GM19240 (cell line): Measurements from ENCODE around the gene CD2AP.
"Not testable (repeated sequence)": the region's sequence is repeated elsewhere in the genome, so short reads cannot be mapped to it uniquely, and the experiment has no call there.

Experiments used
- DNase-seq: peaks from one replicate; pipeline ENCODE4 v3.0.0; 2011; ENCODE audit warnings: low spot score; ENCODE audit not compliant: insufficient read length

CD2AP gene

DNA sequence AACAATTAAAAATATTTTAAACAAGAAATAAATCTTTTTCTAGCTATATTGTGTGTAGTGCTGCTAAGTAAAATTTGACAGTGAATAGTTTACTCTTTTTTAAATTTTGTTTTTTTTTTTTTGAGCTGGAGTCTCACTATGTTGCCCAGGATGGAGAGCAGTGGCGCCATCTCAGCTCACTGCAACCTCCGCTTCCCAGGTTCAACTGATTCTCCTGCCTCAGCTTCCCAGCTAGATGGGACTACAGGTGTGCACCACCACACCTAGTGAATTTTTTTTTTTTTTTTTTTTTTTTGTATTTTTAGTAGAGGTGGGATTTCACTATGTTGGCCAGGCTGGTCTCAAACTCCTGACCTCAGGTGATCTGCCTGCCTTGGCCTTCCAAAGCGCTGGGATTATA, 75.7 kb downstream of the CD2AP start:
- not testable (repeated sequence) for DNase-seq

DNA sequence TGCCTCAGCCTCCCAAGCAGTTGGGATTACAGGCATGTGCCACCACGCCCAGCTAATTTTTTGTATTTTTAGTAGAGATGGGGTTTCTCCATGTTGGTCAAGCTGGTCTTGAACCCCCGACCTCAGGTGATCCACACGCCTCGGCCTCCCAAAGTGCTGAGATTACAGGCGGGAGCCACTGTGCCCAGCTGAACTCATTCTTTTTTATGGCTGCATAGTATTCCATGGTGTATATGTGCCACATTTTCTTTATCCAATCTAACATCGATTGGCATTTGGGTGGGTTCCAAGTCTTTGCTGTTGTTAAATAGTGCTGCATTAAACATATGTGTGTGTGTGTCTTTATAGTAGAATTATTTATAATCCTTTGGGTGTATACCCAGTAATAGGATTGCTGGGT, 78.9 kb downstream of the CD2AP start:
- not testable (repeated sequence) for DNase-seq

DNA sequence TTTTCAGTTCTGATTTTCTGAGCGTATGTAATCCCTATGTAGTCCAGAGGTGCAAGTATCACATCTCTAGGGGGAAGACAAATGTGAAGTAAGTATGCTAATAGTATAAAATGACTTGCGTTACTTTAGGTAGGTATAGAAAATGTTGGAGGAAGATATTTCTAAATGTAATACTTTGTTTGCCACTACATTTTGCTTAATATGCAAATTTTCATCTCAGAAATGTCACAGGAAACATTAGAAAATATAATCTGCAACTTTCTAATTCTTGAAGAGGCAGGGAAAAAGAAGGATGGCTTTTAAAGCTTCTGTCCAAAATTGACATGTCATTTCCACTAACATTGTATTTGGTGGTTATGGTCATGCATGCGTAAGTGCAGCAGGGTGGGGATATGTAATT, 85.6 kb downstream of the CD2AP start:
- DNase-seq: no peak

DNA sequence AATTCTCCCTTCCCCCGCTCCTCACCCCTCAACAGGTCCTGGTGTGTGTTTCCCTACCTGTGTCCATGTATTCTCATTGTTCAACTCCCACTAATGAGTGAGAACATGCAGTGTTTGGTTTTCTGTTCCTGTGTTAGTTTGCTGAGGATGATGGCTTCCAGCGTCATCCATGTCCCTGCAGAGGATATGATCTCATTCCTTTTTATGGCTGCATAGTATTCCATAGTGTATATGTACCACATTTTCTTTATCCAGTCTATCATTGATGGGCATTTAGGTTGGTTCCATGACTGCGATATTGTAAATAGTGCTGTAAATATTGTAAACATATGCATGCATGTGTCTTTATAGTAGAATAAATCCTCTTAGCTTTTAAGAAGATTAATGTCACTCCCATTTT, 89.0 kb downstream of the CD2AP start:
- not testable (repeated sequence) for DNase-seq

DNA sequence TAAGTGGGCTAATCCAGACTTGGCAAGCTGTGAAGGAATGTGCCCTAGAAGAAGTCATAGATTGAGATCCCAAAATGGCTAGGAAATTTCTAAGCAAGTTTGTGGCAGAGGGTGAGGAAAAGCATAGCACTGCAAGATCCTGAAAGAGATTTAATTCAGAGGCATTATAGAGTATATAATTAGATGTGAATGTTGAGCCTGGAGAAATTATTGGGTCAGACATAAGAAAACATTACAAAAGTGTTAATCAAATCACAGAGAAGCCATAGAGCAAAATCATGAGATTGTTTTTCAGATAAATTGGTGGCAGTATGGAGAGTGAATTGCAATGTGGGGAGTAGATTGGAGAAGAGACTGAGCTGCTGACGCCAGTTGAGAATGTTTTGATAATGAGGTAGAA, 90.0 kb downstream of the CD2AP start:
- DNase-seq: no peak

DNA sequence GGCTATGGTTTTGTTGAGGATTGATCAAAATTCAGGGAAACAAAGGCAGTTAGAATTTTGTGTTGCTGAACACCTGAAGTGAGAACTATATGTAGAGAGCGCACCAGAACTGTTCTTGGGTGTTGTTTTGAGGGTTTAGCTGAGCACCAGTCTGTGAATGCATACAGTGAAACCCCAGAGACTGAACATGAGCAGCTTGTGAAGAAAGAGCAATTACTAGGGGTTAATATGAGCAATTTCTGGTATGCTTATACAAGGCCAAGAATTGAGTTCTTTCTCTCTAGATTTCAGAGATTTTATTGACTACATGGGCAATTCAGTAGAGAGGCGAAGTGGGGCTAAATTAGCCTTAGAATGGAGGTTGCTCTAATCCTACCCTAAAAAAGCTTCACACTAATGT, 93.9 kb downstream of the CD2AP start:
- no peak for DNase-seq

DNA sequence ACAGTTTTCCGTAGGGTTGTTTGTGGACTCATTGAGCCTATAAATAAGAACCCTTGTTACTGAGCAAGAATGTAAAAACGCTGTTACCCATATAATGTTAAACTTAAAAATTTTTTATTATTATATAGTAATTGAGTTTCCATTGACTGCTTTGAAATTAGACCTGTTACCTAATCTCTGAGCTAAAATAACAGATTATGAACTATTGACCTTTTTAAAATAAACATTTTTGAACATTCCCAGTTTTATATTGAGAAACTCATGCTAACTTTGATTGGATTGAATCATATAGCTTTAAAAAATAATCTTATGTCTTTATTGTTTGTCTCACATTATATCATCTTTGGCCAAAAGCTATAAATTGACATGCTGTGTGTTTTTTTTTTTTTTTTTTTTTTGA, 95.5 kb downstream of the CD2AP start:
- DNase-seq: no peak

DNA sequence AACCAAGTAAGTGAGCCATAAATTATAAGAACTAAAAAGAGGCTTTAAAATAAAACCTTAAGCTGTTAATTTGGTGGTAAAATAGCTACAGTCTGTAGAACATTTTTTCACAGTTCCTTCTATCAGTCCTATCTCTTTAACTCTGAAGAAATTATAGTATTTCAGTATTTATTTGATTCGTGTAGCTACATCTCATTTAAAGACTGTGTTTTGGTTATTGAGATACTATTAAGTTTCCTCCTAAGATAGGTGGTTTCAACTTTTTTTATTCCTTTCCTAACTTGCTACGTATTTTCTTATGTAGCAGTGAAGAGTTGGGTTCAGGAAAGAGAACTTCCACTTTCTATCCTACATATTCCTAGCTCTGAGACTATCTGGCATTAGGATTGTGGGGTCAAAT, 97.2 kb downstream of the CD2AP start:
- no peak for DNase-seq

DNA sequence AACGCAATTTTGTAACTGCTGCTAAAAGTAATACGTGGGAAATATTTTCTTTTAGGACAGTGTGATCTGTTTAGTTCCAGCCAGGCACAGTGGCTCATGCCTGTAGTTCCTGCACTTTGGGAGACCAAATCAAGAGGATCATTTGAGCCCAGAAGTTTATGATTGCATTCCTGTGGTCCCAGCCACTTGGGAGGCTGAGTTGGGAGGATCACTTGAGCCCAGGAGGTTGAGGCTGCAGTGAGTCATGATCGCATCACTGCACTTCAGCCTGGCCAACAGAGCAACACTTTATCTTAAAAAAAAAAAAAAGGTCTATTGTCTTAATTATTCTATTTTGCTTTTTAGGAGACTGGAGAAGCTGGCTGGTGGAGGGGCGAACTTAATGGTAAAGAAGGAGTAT, 101.5 kb downstream of the CD2AP start:
- no peak for DNase-seq

DNA sequence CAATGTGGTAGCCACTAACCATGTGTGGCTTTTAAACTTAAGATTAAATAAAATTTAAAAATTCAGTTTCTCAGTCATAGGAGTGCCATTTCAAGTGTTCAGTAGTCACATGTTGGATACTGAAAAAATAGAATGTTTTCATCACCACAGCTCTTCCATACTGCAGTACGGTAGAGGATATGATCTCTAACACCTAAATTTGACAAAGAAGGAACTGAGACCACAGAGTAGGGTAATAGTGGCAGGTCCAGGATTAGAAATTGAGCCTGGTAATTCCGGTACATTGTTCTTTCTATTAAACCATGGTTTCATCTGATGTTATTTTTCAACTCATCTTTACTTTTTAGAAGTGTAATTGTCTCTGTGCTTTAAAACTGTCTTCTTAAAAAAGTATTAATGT, 104.0 kb downstream of the CD2AP start:
- no peak for DNase-seq

DNA sequence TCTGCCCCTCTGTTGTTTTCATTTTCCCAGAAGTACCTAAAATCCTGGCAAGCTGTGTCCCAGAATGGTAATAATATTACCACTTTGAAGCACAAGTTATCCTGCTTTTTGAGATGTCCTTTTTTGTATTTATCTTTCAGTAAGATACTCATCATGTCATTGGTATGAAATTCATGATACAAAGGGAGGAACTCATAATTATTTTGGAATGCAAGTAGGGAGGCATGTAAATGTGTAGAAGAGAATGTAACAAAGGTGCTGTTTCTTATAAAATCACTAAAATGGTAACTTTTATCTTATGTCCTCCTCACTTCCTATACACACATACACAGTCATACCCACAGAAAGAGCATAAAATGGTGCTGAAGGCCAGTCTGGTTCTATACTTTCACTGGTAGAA, 109.9 kb downstream of the CD2AP start:
- no peak for DNase-seq

DNA sequence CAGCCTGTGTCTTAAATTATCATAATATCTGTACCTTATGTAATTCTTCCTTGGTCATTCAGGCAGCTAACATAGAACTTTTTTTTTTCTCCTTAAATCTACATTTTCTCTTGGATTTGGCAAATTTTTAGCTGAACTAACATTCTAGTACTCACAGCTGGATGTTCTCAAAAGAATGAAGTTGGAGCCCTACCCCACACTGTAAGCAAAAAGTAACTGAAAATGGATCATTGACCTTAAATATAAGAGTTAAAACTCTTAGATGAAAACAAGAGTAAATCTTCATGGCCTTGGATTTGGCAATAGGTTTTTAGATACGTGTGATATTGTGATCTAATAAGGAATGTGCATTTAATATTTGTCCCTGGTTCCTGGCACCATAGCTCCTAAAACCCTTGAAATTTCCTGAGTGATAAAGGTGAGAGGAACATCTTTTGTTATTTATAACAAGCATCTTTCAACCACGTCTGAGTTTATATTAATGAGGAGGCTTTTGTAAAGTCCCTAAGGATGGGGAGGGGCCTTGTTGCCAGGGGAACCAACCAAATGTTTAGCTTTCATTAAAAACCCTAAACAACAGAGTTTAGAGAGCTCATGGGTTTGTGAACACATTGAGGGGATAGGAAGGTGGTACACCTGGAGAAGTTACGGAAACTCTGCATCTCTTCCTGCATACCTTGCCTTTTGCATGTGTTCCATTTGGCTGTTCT, 114.7 kb downstream of the CD2AP start:
- no peak for DNase-seq

DNA sequence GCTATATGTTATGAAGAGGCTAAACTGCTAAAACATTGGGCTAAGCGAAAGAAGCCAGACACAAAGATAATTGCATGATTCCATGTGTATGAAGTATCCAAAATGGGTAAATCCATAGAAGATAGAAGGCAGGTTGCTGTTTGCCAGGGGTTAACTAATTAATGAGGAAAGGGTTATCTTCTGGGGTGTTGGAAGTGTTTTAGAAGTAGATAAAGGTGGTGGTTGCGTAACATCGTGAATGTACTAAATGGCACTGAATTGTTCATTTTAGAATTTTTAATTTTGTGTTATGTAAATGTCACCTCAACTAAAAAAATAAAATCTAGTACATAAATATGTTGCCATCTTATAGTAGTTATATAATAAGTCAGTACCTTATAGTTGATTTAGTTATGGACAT, 116.4 kb downstream of the CD2AP start:
- DNase-seq: no peak

DNA sequence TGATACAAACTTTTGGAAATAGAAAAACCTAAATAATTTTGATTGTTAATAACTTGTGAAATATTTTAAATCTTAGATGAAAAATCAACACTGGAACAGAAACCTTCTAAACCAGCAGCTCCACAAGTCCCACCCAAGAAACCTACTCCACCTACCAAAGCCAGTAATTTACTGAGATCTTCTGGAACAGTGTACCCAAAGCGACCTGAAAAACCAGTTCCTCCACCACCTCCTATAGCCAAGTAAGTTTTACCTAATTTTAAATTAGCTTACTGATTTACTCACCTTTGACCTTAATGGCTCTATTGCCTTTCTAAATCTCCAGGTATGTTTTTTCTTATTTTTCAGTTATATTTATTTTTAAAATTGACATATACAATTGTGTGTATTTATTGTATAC, 118.2 kb downstream of the CD2AP start:
- DNase-seq: no peak

DNA sequence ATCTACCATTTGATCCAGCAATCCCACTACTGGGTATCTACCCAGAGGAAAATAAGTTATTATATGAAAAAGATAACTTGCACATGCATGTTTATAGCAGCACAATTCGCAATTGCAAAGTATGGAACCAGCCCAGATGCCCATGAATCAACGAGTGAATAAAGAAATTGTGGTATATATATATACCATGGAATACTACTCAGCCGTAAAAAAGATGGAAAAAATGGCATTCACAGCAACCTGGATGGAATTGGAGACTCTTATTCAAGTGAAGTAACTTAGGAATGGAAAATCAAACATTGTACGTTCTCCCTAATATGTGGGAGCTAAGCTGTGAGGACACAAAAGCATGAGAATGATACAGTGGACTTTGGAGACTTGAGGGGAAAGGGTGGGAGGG, 120.8 kb downstream of the CD2AP start:
- DNase-seq: no peak

DNA sequence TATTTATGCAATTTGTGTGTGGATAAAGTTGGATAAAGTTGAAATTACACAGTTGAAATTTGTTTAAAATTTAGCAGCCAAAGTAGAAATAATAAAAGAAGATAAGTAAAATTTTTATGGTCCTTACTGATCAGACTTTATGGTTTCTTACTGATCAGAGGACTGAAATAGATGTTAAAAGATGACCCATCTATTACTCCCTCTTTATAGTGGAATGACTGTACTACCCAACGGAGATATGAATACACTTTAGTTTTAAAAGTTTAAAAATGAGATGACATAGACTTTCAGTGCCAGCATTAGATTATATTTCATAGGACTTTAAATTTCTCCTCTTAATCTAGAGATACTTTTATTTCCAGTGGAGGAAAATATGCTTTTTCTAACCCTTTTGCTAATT, 121.9 kb downstream of the CD2AP start:
- DNase-seq: no peak

DNA sequence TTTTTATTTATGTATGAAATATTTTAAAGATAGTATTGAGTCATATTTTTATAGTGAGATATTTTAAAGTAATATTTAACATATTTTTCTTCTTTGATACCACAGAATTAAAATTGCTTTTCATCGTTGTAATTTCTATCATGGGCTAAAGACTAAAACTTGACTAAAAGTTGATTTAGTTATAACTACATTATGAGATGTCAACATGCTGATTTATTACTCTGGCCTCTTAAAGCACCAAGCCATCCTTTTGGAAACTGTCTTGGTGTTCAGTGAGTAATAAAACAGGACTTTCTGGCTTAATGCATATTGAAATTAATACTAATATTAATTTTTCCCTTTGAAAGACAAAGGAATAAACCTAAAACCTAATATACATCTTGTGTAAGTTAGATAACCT, 125.6 kb downstream of the CD2AP start:
- no peak for DNase-seq

DNA sequence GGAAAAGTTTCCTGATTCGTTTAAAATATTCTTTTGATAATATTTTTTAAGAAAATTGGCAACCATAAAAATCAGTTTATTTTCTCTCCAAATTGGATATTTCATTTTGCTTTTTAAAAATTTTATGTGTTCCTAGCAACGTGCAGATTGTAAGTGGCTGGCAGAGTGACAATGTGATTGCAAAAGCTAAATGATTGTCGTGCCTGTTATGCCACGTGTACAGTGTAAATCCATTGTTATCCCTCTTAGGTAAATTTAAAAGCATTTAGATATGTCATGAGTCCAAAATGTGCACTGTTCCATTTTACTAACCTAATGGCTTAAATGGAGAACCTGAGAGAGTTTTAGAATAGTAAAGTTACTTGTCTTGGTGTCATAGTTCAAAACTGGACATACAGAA, 126.4 kb downstream of the CD2AP start:
- no peak for DNase-seq

DNA sequence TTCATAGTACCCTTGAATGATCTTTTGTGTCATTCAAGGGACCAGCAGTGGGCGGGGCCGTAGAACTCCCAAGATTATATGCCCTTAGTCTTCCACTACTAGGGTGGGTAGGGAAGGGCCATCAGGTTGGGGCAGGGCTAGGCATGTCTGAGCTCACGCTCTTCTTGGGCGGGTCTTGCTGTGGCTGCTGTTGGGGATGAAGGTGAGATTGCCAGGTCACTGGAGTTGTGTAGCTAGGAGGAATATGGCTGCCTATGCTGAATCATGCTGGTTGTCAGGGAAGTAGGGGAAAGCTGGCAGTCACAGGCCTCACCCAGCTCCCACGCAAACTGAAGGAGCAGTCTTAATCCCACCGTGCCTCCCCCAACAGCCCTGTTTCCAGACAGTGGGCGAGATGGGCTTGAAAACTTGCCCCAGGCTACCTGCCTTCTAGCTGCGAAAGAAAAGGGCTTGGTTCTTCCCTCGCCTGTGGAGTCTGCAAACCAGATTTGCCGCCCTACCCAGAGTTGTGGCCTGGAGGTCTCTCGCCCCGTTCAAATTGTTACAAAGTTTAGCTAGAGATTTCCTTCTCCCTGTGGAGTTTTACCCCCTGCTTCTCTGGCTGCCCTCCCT, 144.4 kb downstream of the CD2AP start:
- no peak for DNase-seq

DNA sequence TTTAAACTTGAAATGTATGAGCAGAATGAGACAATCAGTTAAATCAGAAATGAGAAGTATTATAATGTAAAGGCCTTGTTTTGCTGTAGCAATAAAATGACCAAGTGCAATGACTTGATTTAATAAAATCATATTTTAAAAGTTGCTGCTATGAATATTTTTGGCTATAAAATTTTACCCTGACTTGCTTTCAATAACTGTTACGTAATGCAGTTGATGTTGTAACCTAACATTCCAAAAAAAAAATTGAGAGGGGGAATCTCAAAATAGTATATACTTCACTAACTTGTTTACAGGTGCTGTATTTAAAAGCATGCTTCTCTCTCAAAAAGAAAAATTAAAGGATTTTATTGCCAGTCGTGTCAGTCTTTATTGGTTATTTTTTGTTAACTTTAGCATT, 149.2 kb downstream of the CD2AP start:
- no peak for DNase-seq

DNA sequence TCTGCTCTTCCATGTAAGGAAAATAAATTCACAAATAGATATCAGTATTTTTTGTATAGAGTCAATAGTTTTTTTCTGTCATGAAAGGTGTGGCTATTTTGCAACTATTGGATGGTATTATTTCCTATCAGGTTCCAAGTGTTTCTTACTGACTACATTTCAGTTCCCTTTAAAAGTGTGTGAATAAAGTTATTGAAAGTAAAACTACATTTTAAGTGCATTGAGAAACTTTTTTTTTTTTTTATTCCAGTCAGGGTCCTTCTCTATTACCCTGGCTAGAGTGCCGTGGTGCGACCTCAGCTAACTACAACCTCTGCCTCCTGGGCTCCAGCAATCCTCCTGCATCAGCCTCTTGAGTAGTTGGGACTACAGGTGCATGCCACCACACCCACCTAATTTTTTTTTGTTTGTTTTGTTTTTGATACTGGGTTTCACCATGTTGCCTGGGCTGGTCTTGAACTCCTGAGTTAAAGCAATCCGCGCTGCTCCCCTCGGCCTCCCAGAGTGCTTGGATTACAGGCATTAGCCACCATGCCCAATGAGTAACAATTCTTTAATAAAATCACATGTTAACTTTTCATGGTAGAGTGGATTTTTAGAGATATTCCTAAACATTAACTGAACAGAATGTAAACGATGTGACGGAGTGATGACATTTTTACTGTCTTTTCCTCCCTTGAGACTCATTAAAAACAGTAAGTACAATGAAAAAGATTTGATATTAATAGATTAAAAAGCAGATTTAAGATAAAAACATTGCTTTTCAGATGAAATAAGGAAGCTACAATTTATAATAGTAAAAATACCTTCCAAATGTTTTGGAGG, 151.1 kb downstream of the CD2AP start:
- DNase-seq: no peak

DNA sequence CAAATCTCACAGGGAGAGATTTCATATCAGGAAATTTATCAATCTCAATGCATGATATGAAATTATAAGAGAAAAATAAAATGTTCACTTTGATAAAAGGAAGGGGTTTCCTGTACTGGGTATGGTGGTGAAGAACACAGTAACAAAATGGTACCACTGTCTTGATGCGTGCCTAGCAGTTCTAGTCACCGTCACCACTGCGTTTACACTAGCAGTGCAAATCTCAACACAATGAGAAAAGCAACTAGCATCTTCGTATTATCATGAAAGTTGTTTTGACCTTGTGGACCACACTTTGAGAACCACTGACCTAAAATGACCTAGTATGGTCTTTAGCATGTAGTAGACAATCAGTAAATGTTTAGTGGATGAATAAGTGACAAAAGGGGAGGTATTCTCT, 152.4 kb downstream of the CD2AP start:
- no peak for DNase-seq

DNA sequence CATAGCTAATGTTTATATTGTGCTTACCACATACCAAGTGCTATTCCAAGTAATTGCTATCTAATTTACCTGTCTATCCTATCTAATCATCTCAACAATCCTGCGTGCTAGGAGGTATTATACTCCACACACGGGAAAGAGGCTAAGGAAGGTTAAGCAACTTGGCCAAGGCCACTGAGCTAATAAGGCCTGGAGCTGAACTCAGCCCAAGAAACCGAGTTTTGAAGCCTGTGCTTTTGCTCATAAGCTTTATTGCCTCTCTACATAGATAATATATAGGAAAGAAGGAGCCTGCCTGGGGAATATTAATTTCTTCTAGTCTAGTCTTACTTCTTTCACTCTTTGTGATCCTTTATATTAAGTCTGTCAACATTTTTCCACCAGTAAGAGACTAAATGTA, 153.0 kb downstream of the CD2AP start:
- DNase-seq: no peak
